K562 (cell line): ENCODE measurements around the gene SETDB1. TPM values are rescaled to one million over a fixed set of nuclear protein-coding genes. Genes with fewer than 3 reads are reported as not detected.

Experiments used
- ADNP ChIP-seq: fragments of 200-800 bp; sonication (Bioruptor generic); IDR thresholded peaks from 2 replicates; pipeline ENCODE4 v1.6.1; 2016; ENCODE audit warnings: missing genetic modification characterization, missing compliant biosample characterization
- ARID1B ChIP-seq: fragments of 450-650 bp; IDR thresholded peaks from 2 replicates; pipeline ENCODE4 v1.6.1; 2016; ENCODE audit warnings: antibody characterized with exemption, mild to moderate bottlenecking, inconsistent platforms
- CBFB ChIP-seq: sonication (generic); formaldehyde crosslinking; IDR thresholded peaks from 2 replicates; pipeline ENCODE4 v1.4.0; 2020; ENCODE audit warnings: mild to moderate bottlenecking, missing genetic modification reagents
- CTBP1 ChIP-seq: fragments of 450-650 bp; IDR thresholded peaks from 2 replicates; pipeline ENCODE4 v1.6.1; 2016; ENCODE audit warnings: borderline replicate concordance
- EP300 ChIP-seq: IDR thresholded peaks from 2 replicates; pipeline ENCODE4 v1.6.1; 2012; ENCODE audit warnings: low read length, improper control_type of control experiment
- ETV6 ChIP-seq, 3 experiments: fragments of 150-350 bp in 1 of 3; sonication (generic) in 1 of 3; formaldehyde crosslinking in 1 of 3; IDR thresholded peaks; 2 replicates each; pipeline versions ENCODE4 v1.6.1 to v1.8.0; 2014 to 2022; ENCODE audit warnings: borderline replicate concordance in 2 of 3, low read depth in 2 of 3, antibody characterized with exemption in 1 of 3, low read length in 1 of 3, mild to moderate bottlenecking in 1 of 3, missing genetic modification reagents in 1 of 3
- FOXJ2 ChIP-seq: fragments of 200-800 bp; sonication (Bioruptor generic); IDR thresholded peaks from 2 replicates; pipeline ENCODE4 v1.6.1; 2016; ENCODE audit warnings: missing genetic modification characterization, missing compliant biosample characterization
- FOXO4 ChIP-seq: fragments of 450-650 bp; formaldehyde crosslinking; IDR thresholded peaks from 2 replicates; pipeline ENCODE4 v1.4.0; 2020; ENCODE audit warnings: mild to moderate bottlenecking, moderate library complexity
- JUND ChIP-seq, 2 experiments: IDR thresholded peaks; 2 replicates in 1 of 2; 3 replicates in 1 of 2; pipeline ENCODE4 v1.6.1; 2011; ENCODE audit warnings: borderline replicate concordance in 2 of 2, low read depth in 2 of 2, low read length in 2 of 2, improper control_type of control experiment in 1 of 2, missing biosample characterization in 1 of 2, missing genetic modification characterization in 1 of 2, missing genetic modification reagents in 1 of 2
- KDM4B ChIP-seq, 2 experiments: fragments of 450-650 bp in 1 of 2; sonication (generic) in 1 of 2; IDR thresholded peaks; 2 replicates each; pipeline ENCODE4 v1.6.1; 2016 to 2017; ENCODE audit warnings: borderline replicate concordance in 2 of 2, antibody characterized with exemption in 1 of 2, low read depth in 1 of 2, mild to moderate bottlenecking in 1 of 2
- POLR2AphosphoS5 ChIP-seq: IDR thresholded peaks from 2 replicates; pipeline ENCODE4 v1.6.1; 2011; ENCODE audit warnings: mild to moderate bottlenecking, low read depth, low read length, moderate library complexity; ENCODE audit not compliant: control insufficient read depth, insufficient read depth
- PTBP1 ChIP-seq: fragments of 200-400 bp; formaldehyde crosslinking; IDR thresholded peaks from 2 replicates; pipeline ENCODE4 v1.6.1; 2017; ENCODE audit warnings: low read depth, low read length
- PYGO2 ChIP-seq: fragments of 450-650 bp; IDR thresholded peaks from 2 replicates; pipeline ENCODE4 v1.6.1; 2016; ENCODE audit warnings: mild to moderate bottlenecking, missing genetic modification characterization, moderate library complexity, missing compliant biosample characterization
- TEAD4 ChIP-seq, 2 experiments: sonication (generic) in 1 of 2; formaldehyde crosslinking in 1 of 2; IDR thresholded peaks; 2 replicates each; pipeline versions ENCODE4 v1.6.1 to v1.8.0; 2012 to 2022; ENCODE audit warnings: borderline replicate concordance in 1 of 2, inconsistent platforms in 1 of 2, low read length in 1 of 2, mild to moderate bottlenecking in 1 of 2, missing genetic modification reagents in 1 of 2
- THRB ChIP-seq: fragments of 450-650 bp; formaldehyde crosslinking; conservative IDR thresholded peaks from 2 replicates; pipeline ENCODE4 v1.4.0; 2022; ENCODE audit warnings: mild to moderate bottlenecking, missing genetic modification characterization
- USF2 ChIP-seq: sonication (generic); formaldehyde crosslinking; IDR thresholded peaks from 2 replicates; pipeline ENCODE4 v1.5.0; 2020; ENCODE audit warnings: missing genetic modification reagents
- ZBTB17 ChIP-seq: fragments of 450-650 bp; formaldehyde crosslinking; IDR thresholded peaks from 2 replicates; pipeline ENCODE4 v1.4.0; 2020; ENCODE audit warnings: mild to moderate bottlenecking
- ZBTB49 ChIP-seq: sonication (generic); formaldehyde crosslinking; IDR thresholded peaks from 2 replicates; pipeline ENCODE4 v1.8.0; 2022; ENCODE audit warnings: missing genetic modification reagents, mild to moderate bottlenecking, borderline replicate concordance
- ZKSCAN1 ChIP-seq: fragments of 150-350 bp; IDR thresholded peaks from 2 replicates; pipeline ENCODE4 v1.6.1; 2016; ENCODE audit warnings: low read depth, low read length
- ZNF224 ChIP-seq: sonication (generic); formaldehyde crosslinking; IDR thresholded peaks from 2 replicates; pipeline ENCODE4 v1.8.0; 2022; ENCODE audit warnings: mild to moderate bottlenecking, missing genetic modification reagents
- ZNF76 ChIP-seq: fragments of 250-450 bp; sonication (Bioruptor Pico); IDR thresholded peaks from 2 replicates; pipeline ENCODE4 v1.4.0; 2020; ENCODE audit warnings: mild to moderate bottlenecking, moderate library complexity, borderline replicate concordance
- ZNF79 ChIP-seq: fragments of 250-450 bp; sonication (Bioruptor Pico); IDR thresholded peaks from 2 replicates; pipeline ENCODE4 v1.4.0; 2020; ENCODE audit warnings: low read depth, mild to moderate bottlenecking, moderate library complexity
- polyA plus RNA-seq, 8 experiments: library from polyadenylated mRNA; depleted of rRNA in 4 of 8; stranded (reverse) in 5 of 8; unstranded in 3 of 8; fragments of >200 nt; fragmentation: Nextera tagmentation in 2 of 8; fragmentation: Illumina TruSeq in 1 of 8; extraction: Ambion mirVana in 2 of 8; extraction: Trizol in 1 of 8; gene quantifications; 2 replicates each; pipeline versions ENCODE4 v1.2.1 to v1.2.3, GENCODE V29; 2011 to 2014; ENCODE audit warnings: inconsistent platforms in 1 of 8, missing spikeins in 1 of 8
- total RNA-seq, 7 experiments: library from RNA; depleted of rRNA in 6 of 7; stranded (reverse); fragments of >200 nt in 6 of 7; fragmentation: Illumina TruSeq in 2 of 7; extraction: Trizol in 2 of 7; gene quantifications; 2 replicates each; pipeline versions ENCODE4 v1.2.1 to v1.2.3, GENCODE V29; 2011 to 2021; ENCODE audit warnings: low replicate concordance in 1 of 7

SETDB1 gene
- total and polyA plus RNA-seq, 9 of the 15 experiments (the other 6 are each of a cell fraction or from before 2014, with no cell fraction given): 21.5 to 64.4 (median 42.0) TPM

GRCh38 chr1:151013518-151013917, 87.4 kb downstream of the SETDB1 start (continued):
- no peak for TF ChIP-seq USF2
- 0 out of 2 replicates have a peak, but pooled peaks have one; percentile 24 for TF ChIP-seq FOXJ2 (tag)
- no peak for TF ChIP-seq CTBP1
- TF ChIP-seq CBFB (CRISPR knock-in tag): no peak
- no peak for TF ChIP-seq FOXO4 (CRISPR knock-in tag)
- TF ChIP-seq ZNF79: no peak
- TF ChIP-seq ZBTB49 (CRISPR knock-in tag): no peak
- TF ChIP-seq PYGO2 (tag): no peak
- TF ChIP-seq ZNF224 (CRISPR knock-in tag): no peak
- no peak for TF ChIP-seq ZKSCAN1
- TF ChIP-seq ZBTB17 (CRISPR knock-in tag): no peak
- TF ChIP-seq PTBP1: no peak
- TF ChIP-seq ZNF76 (CRISPR knock-in tag): no peak
- 0 out of 2 replicates have a peak, but pooled peaks have one; percentile 27 for TF ChIP-seq POLR2AphosphoS5
- TF ChIP-seq TEAD4 (IDR thresholded peaks at IDR 0.05; ENCODE audit: low read length): peak; percentile 47
- TF ChIP-seq TEAD4 (CRISPR knock-in tag; IDR thresholded peaks at IDR 0.05; ENCODE audit: borderline replicate concordance): no peak
- peak; percentile 31; the same call in 1 of the 2 replicates for TF ChIP-seq EP300
- TF ChIP-seq ETV6 (IDR thresholded peaks at IDR 0.05; ENCODE audit: borderline replicate concordance in 1 of 2, low read depth in 2 of 2, low read length in 1 of 2): no peak; a peak in 1 of 4 replicates
- TF ChIP-seq ETV6 (CRISPR knock-in tag; IDR thresholded peaks at IDR 0.05; ENCODE audit: borderline replicate concordance): no peak
- peak; percentile 42; the same call in 1 of the 2 replicates for TF ChIP-seq JUND (IDR thresholded peaks at IDR 0.05; ENCODE audit: borderline replicate concordance, low read depth, low read length)
- no peak; the same call in 2 of the 3 replicates for TF ChIP-seq JUND (tag; IDR thresholded peaks at IDR 0.05; ENCODE audit: borderline replicate concordance, low read depth, low read length)
- TF ChIP-seq KDM4B (IDR thresholded peaks at IDR 0.05; ENCODE audit: borderline replicate concordance in 2 of 2, low read depth in 1 of 2): no peak
- TF ChIP-seq ADNP: no peak
- TF ChIP-seq THRB (CRISPR knock-in tag): no peak
- TF ChIP-seq ARID1B: peak; percentile 48; the same call in 1 of the 2 replicates
